K562 (cell line): ENCODE data around the gene CYBRD1. TPM values are rescaled to one million over a fixed set of nuclear protein-coding genes. Genes with fewer than 3 reads are reported as not detected.

Experiments used
- CUX1 ChIP-seq: fragments of 200-800 bp; sonication (Bioruptor generic); IDR thresholded peaks from 2 replicates; pipeline ENCODE4 v1.6.1; 2016; ENCODE audit warnings: missing genetic modification characterization, missing compliant biosample characterization
- FOXM1 ChIP-seq, 2 experiments: fragments of 450-650 bp in 1 of 2; sonication (generic) in 1 of 2; formaldehyde crosslinking in 1 of 2; IDR thresholded peaks; 2 replicates each; pipeline versions ENCODE4 v1.6.1 to v1.9.0; 2017 to 2022; ENCODE audit warnings: low read depth in 2 of 2, mild to moderate bottlenecking in 2 of 2, missing genetic modification reagents in 1 of 2, moderate library complexity in 1 of 2
- JUN ChIP-seq, 2 experiments: sonication (generic) in 1 of 2; formaldehyde crosslinking in 1 of 2; IDR thresholded peaks; 2 replicates each; pipeline versions ENCODE4 v1.6.1 to v1.8.0; 2012 to 2022; ENCODE audit warnings: borderline replicate concordance in 2 of 2, mild to moderate bottlenecking in 2 of 2, improper control_type of control experiment in 1 of 2, low read depth in 1 of 2, low read length in 1 of 2, missing genetic modification reagents in 1 of 2
- MBD1 ChIP-seq: fragments of 250-450 bp; sonication (Bioruptor Pico); IDR thresholded peaks from 2 replicates; pipeline ENCODE4 v1.8.0; 2022; ENCODE audit warnings: inconsistent platforms
- PHB2 ChIP-seq: fragments of 450-650 bp; IDR thresholded peaks from 2 replicates; pipeline ENCODE4 v1.6.1; 2017; ENCODE audit warnings: low read depth
- POU5F1 ChIP-seq: fragments of 150-350 bp; IDR thresholded peaks from 2 replicates; pipeline ENCODE4 v1.6.1; 2014; ENCODE audit warnings: borderline replicate concordance, low read length, low read depth, mild to moderate bottlenecking; ENCODE audit not compliant: partially characterized antibody
- RBM17 ChIP-seq: fragments of 200-400 bp; formaldehyde crosslinking; IDR thresholded peaks from 2 replicates; pipeline ENCODE4 v1.6.1; 2017; ENCODE audit warnings: low read depth, mild to moderate bottlenecking, low read length, borderline replicate concordance
- THAP7 ChIP-seq: fragments of 250-450 bp; sonication (Bioruptor Pico); IDR thresholded peaks from 2 replicates; pipeline ENCODE4 v1.5.0; 2021
- TSHZ1 ChIP-seq: fragments of 250-450 bp; sonication (Bioruptor Pico); IDR thresholded peaks from 2 replicates; pipeline ENCODE4 v1.4.0; 2020; ENCODE audit warnings: mild to moderate bottlenecking, moderate library complexity
- ZNF280B ChIP-seq: fragments of 250-450 bp; sonication (Bioruptor Pico); IDR thresholded peaks from 2 replicates; pipeline ENCODE4 v1.5.1; 2021; ENCODE audit warnings: mild to moderate bottlenecking
- ZNF436 ChIP-seq: fragments of 250-450, 450-650 bp; sonication (Bioruptor Pico); formaldehyde crosslinking; IDR thresholded peaks from 2 replicates; pipeline ENCODE4 v1.7.0; 2020; ENCODE audit warnings: mild to moderate bottlenecking
- polyA plus RNA-seq, 8 experiments: library from polyadenylated mRNA; depleted of rRNA in 4 of 8; stranded (reverse) in 5 of 8; unstranded in 3 of 8; fragments of >200 nt; fragmentation: Nextera tagmentation in 2 of 8; fragmentation: Illumina TruSeq in 1 of 8; extraction: Ambion mirVana in 2 of 8; extraction: Trizol in 1 of 8; gene quantifications; 2 replicates each; pipeline versions ENCODE4 v1.2.1 to v1.2.3, GENCODE V29; 2011 to 2014; ENCODE audit warnings: inconsistent platforms in 1 of 8, missing spikeins in 1 of 8
- total RNA-seq, 7 experiments: library from RNA; depleted of rRNA in 6 of 7; stranded (reverse); fragments of >200 nt in 6 of 7; fragmentation: Illumina TruSeq in 2 of 7; extraction: Trizol in 2 of 7; gene quantifications; 2 replicates each; pipeline versions ENCODE4 v1.2.1 to v1.2.3, GENCODE V29; 2011 to 2021; ENCODE audit warnings: low replicate concordance in 1 of 7

The CYBRD1 gene
- total and polyA plus RNA-seq, 9 of the 15 experiments (the other 6 are each of a cell fraction or from before 2014, with no cell fraction given): 9.6 to 22.4 (median 15.6) TPM

GRCh38 chr2:171523088-171524017 is 1.1 kb downstream of the CYBRD1 start (continued):
- TF ChIP-seq TSHZ1 (no peak), FOXM1 (IDR thresholded peaks at IDR 0.05; ENCODE audit: low read depth) (no peak), FOXM1 (CRISPR knock-in tag; IDR thresholded peaks at IDR 0.05; ENCODE audit: low read depth) (no peak), ZNF436 (CRISPR knock-in tag) (no peak), PHB2 (no peak), ZNF280B (CRISPR knock-in tag) (no peak), POU5F1 (no peak), THAP7 (CRISPR knock-in tag) (no peak), JUN (IDR thresholded peaks at IDR 0.05; ENCODE audit: borderline replicate concordance, low read depth, low read length) (no peak), JUN (CRISPR knock-in tag; IDR thresholded peaks at IDR 0.05; ENCODE audit: borderline replicate concordance) (no peak), CUX1 (CRISPR knock-in tag) (no peak), MBD1 (no peak), RBM17 (no peak)
